OCI-LY7 (cell line): Measurements from ENCODE around the gene PPP2R1B. TPM values are rescaled to one million over a fixed set of nuclear protein-coding genes. Genes with fewer than 3 reads are reported as not detected.

Source experiments
- BruUV-seq: library from RNA; stranded (reverse); fragments of 400-500 nt; replicated peaks from 2 replicates; lab custom pipeline; 2021; lab: Mats Ljungman, UMichigan
- CTCF ChIA-PET: fragments of 300-600 bp; sonication (Branson Sonifier 250); formaldehyde crosslinking; loops from one replicate; lab custom pipeline; 2022; ENCODE audit warnings: antibody characterized with exemption; ENCODE audit not compliant: unreplicated experiment; lab: Charles Lee
- POLR2A ChIA-PET: fragments of 300-600 bp; sonication (Branson Sonifier 250); formaldehyde crosslinking; loops from one replicate; lab custom pipeline; 2022; ENCODE audit warnings: antibody characterized with exemption; lab: Charles Lee
- DNase-seq: peaks from one replicate; pipeline ENCODE4 v3.0.0-alpha.2; 2015; ENCODE audit warnings: low spot score
- H2AFZ ChIP-seq: fragments of 200-600 bp; sonication (generic), shearing (Covaris generic); 2 replicates; pipeline ENCODE4 v1.6.1; 2014; ENCODE audit warnings: mild to moderate bottlenecking, antibody characterized with exemption, low read length, moderate library complexity
- H3K27ac ChIP-seq: fragments of 200-600 bp; sonication (generic); 2 replicates; pipeline ENCODE4 v1.5.1; 2014; ENCODE audit warnings: mixed run types, low read depth, mild to moderate bottlenecking, moderate library complexity, low read length, inconsistent platforms; ENCODE audit not compliant: poor library complexity, severe bottlenecking
- H3K36me3 ChIP-seq: fragments of 200-600 bp; sonication (generic); 2 replicates; pipeline ENCODE4 v1.6.1; 2014; ENCODE audit warnings: mild to moderate bottlenecking, antibody characterized with exemption, low read length, moderate library complexity, mixed read lengths; ENCODE audit not compliant: insufficient read depth
- H3K4me1 ChIP-seq: fragments of 200-600 bp; sonication (generic); 2 replicates; pipeline ENCODE4 v1.5.1; 2014; ENCODE audit warnings: mild to moderate bottlenecking, low read length; ENCODE audit not compliant: insufficient read depth, poor library complexity, severe bottlenecking
- H3K4me2 ChIP-seq: fragments of 200-600 bp; sonication (generic); 2 replicates; pipeline ENCODE4 v1.6.1; 2014; ENCODE audit warnings: mild to moderate bottlenecking, low read length
- H3K4me3 ChIP-seq: fragments of 200-600 bp; sonication (generic); 2 replicates; pipeline ENCODE4 v1.5.1; 2014; ENCODE audit warnings: mild to moderate bottlenecking, low read depth, low read length; ENCODE audit not compliant: poor library complexity, severe bottlenecking
- H3K79me2 ChIP-seq: fragments of 200-600 bp; sonication (generic); 2 replicates; pipeline ENCODE4 v1.6.1; 2016; ENCODE audit warnings: low read depth, mild to moderate bottlenecking, low read length, moderate library complexity, mixed read lengths; ENCODE audit not compliant: insufficient read depth
- H3K9me2 ChIP-seq: fragments of 200-600 bp; sonication (generic); 2 replicates; pipeline ENCODE4 v1.6.1; 2016; ENCODE audit warnings: mild to moderate bottlenecking, low read length, mixed read lengths; ENCODE audit not compliant: insufficient read depth
- H3K9me3 ChIP-seq: fragments of 200-600 bp; sonication (generic); 2 replicates; pipeline ENCODE4 v1.6.1; 2014; ENCODE audit warnings: mild to moderate bottlenecking, mixed run types, low read length, mixed read lengths
- H4K20me1 ChIP-seq: fragments of 200-600 bp; sonication (generic); 2 replicates; pipeline ENCODE4 v1.6.1; 2014; ENCODE audit warnings: mild to moderate bottlenecking, antibody characterized with exemption, low read length, moderate library complexity, mixed read lengths; ENCODE audit not compliant: insufficient read depth
- EZH2phosphoT487 ChIP-seq: fragments of 200-600 bp; sonication (generic); IDR thresholded peaks from 2 replicates; pipeline ENCODE4 v1.6.1; 2018; ENCODE audit warnings: low read depth, borderline replicate concordance, mild to moderate bottlenecking, mixed run types, antibody characterized with exemption, low read length, moderate library complexity, mixed read lengths
- intact Hi-C: fragments of 100-400 bp; cut with micrococcal nuclease; formaldehyde crosslinking; loops from one replicate; pipeline ENCODE4 v1.10.0; 2022; ENCODE audit not compliant: unreplicated experiment
- total RNA-seq, 2 experiments: library from RNA; depleted of rRNA in 1 of 2; stranded (reverse); fragments of >200 nt in 1 of 2; shearing (Covaris generic) in 1 of 2; gene quantifications; 2 replicates each; pipeline ENCODE4 v1.2.3, GENCODE V29; 2014 to 2022
- TF ChIP-seq, protein P1 (sequence below): fragments of 200-600 bp; sonication (generic); conservative IDR thresholded peaks from 2 replicates; pipeline ENCODE4 v1.5.1; 2014; ENCODE audit warnings: mild to moderate bottlenecking, antibody characterized with exemption, low read length, moderate library complexity, mixed read lengths

PPP2R1B gene
- total RNA-seq, 2 experiments from 2014 or later = 50.6 to 84.2 TPM

DNA sequence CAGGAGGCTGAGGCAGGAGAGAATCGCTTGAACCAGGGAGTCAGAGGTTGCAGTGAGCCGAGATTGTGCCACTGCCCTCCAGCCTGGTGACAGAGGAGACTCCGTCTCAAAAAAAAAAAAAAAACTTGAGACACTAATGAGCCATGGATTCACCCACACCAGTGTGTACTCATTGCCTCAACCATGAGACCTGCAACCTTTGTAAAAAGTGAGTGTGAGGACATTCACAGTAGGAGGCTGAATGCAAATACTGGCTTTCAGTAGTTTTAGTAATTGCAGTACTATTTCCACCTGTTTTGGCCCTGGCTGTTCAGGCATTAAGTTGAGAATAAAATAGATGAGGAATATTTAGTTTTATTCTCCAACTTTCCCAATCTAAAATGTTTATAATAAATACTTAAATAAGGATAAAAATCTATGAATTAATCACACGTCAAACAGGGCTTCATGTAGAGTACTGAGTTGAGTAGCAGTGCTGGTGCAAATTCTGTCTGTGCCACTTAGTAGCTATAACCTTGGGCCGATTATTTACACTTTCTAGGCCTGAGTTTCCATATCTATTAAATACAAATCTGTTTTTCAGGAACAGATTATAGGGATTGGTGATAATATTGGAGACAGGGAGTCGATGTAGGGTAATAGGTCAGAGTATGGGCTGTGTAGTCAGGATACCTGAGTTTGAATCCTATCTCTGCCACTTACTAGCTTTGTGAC, 72.8 kb downstream of the PPP2R1B start:
- no peak for DNase-seq
- BruUV-seq = no TSS peak
- H3K36me3 ChIP-seq = peaks cover 20% of the 10 kb centered on the region
- peaks cover 9% of the 10 kb centered on the region; the same call in 1 of the 2 replicates for H3K79me2 ChIP-seq
- H3K27ac ChIP-seq = peak overlapping the region; percentile 25
- H2AFZ ChIP-seq = no peak overlapping the region
- peak overlapping the region; percentile 19 for H3K4me2 ChIP-seq
- intact Hi-C loops = no loop called here
- CTCF ChIA-PET = no interaction called here
- TF ChIP-seq, protein P1, sequence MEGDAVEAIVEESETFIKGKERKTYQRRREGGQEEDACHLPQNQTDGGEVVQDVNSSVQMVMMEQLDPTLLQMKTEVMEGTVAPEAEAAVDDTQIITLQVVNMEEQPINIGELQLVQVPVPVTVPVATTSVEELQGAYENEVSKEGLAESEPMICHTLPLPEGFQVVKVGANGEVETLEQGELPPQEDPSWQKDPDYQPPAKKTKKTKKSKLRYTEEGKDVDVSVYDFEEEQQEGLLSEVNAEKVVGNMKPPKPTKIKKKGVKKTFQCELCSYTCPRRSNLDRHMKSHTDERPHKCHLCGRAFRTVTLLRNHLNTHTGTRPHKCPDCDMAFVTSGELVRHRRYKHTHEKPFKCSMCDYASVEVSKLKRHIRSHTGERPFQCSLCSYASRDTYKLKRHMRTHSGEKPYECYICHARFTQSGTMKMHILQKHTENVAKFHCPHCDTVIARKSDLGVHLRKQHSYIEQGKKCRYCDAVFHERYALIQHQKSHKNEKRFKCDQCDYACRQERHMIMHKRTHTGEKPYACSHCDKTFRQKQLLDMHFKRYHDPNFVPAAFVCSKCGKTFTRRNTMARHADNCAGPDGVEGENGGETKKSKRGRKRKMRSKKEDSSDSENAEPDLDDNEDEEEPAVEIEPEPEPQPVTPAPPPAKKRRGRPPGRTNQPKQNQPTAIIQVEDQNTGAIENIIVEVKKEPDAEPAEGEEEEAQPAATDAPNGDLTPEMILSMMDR = no peak
- no peak for TF ChIP-seq EZH2phosphoT487
- peaks cover 53% of the 10 kb centered on the region for H3K4me1 ChIP-seq
- no peaks in the 10 kb centered on the region for H3K9me3 ChIP-seq
- H3K9me2 ChIP-seq = no peaks in the 10 kb centered on the region
- POLR2A ChIA-PET = interaction anchor here (0.5 to 3.5 kb wide), 9 partner anchors 9 to 831 kb away, joined by 3 to 16 read pairs (median 4); no protein-coding TSS in a partner anchor
- no peak overlapping the region for H3K4me3 ChIP-seq
- no peaks in the 10 kb centered on the region for H4K20me1 ChIP-seq

DNA sequence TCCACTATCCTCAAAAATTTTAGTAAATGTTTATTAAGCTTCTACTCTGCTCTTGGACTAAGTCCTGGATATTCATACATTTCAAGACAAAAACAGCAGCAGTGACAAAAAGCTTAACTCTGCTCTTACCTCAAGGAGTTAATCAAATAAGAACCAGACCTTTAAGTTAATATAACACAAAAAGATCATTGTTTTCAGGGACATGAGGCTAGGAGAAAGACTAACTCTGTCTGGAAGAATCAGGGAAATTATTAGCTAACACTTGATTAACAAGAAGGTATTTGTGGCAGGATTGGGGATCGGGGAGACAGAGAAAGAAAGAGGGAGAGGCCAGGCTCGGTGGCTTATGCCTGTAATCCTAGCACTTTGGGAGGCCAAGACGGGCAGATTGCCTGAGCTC, 74.4 kb downstream of the PPP2R1B start:
- no peak for DNase-seq
- ChIA-PET POLR2A (interaction anchor here (0.7 to 0.8 kb wide), 2 partner anchors 8 to 38 kb away, joined by 4 to 9 read pairs; no protein-coding TSS in a partner anchor), CTCF (no interaction called here)
- no peaks in the 10 kb centered on the region for H3K9me2 ChIP-seq
- intact Hi-C loops = no loop called here
- no peak overlapping the region for H2AFZ ChIP-seq
- no peaks in the 10 kb centered on the region for H3K9me3 ChIP-seq
- H4K20me1 ChIP-seq = no peaks in the 10 kb centered on the region
- H3K4me1 ChIP-seq = peaks cover 37% of the 10 kb centered on the region
- peaks cover 9% of the 10 kb centered on the region; the same call in 1 of the 2 replicates for H3K79me2 ChIP-seq
- H3K4me2 ChIP-seq = no peak overlapping the region
- H3K27ac ChIP-seq = no peak overlapping the region
- peaks cover 26% of the 10 kb centered on the region for H3K36me3 ChIP-seq
- H3K4me3 ChIP-seq = no peak overlapping the region
- TF ChIP-seq, protein P1 = no peak
- BruUV-seq = no TSS peak

DNA sequence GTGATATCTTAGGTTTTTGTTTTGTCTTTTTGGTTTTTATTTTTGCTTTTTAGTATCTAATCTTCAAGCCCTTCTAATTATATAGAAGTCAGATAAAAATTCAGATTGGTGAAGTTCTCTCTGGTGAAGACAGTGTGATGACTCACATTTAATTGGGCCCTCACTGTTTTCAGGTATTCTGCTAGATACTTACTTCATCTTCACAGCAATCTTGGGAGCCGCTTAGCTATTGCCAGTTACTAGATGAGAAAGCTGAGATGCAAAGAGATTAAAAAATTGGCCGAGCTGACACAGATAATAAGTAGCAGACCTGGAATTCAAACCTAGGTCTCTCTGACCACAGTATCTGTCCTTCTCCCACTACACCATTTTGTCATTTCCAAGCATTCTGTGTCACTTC, 75.0 kb downstream of the PPP2R1B start:
- Histone ChIP-seq H3K9me2 (no peaks in the 10 kb centered on the region), H3K4me2 (no peak overlapping the region), H4K20me1 (no peaks in the 10 kb centered on the region), H2AFZ (no peak overlapping the region), H3K27ac (no peak overlapping the region), H3K36me3 (peaks cover 26% of the 10 kb centered on the region), H3K4me3 (no peak overlapping the region), H3K4me1 (peaks cover 31% of the 10 kb centered on the region), H3K79me2 (peaks cover 9% of the 10 kb centered on the region; the same call in 1 of the 2 replicates), H3K9me3 (no peaks in the 10 kb centered on the region)
- DNase-seq = no peak
- TF ChIP-seq, protein P1 = no peak
- TF ChIP-seq EZH2phosphoT487 = no peak
- intact Hi-C loops = no loop called here
- ChIA-PET CTCF (no interaction called here), POLR2A (no interaction called here)
- no TSS peak for BruUV-seq
